Heart left ventricle (tissue), 13 donors: Measurements from ENCODE around the gene NUDT12.

Source experiments
- POLR2A ChIP-seq, 2 donors: fragments of 450-650 bp; IDR thresholded peaks; one replicate each; pipeline ENCODE4 v1.6.1; 2017; ENCODE audit warnings: antibody characterized with exemption in 2 of 2, mild to moderate bottlenecking in 2 of 2, moderate library complexity in 2 of 2
- TF ChIP-seq, protein P1 (sequence below), 12 donors: fragments of 200-600 bp; sonication (generic) in 4 of 12; IDR thresholded peaks; one replicate each; pipeline versions ENCODE4 v1.5.0 to v1.8.0; 2018 to 2022; ENCODE audit warnings: antibody characterized with exemption in 12 of 12, mild to moderate bottlenecking in 5 of 12
- donor health status: ischemic (EF 13 %, LVEDD 7.1; RV severe dilation, severe dysfunction).
- donor health status: DM: no; HTN: yes; CAD: no.
- donor health status: DM: no; HTN: no; CAD: no.
- donor health status: ischemic (EF 25% LVEDD 6.9; RV normal size, moderate dysfunction).
- donor health status: ischemic (EF 25% LVEDD 5.7; RV mildly dilated, moderate dysfunction).
- donor health status: ischemic (EF 35%, LVEDD 5.7; RV mildly dilated, moderate dysfunction).
- donor health status: nonischemic (EF 11% LVEDD 7.7; RV severe dilation, severe dysfunction).
- donor health status: DM: yes; HTN: yes; CAD: no.
- donor health status: PGD.
- donor health status: ischemic (EF 29% LVEDD 5.4; RV normal size, mild dysfunction).
- donor health status: nonischemic (EF 23%, LVEDD 6.1; RV moderate dilation, normal function).

DNA sequence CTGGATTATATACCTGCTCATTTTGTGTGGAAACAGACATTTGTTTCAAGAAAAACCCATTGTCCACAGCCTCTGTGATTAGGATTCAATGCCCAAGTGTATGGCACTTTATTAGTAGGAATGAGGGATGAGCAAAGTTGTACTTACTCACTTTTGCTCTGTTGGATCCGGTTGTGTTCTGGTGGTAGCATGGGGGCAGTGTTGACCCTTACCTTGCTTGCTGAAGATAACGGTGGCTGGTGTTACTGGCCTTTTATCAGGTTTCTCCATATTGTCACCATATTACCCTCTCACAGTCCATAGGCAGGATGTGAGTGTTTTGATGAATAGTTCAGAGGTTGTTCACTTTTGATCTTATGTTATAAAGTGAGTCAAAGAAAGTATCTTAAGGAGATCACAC lies 42.7 kb upstream of the NUDT12 start:
- TF ChIP-seq, protein P1, sequence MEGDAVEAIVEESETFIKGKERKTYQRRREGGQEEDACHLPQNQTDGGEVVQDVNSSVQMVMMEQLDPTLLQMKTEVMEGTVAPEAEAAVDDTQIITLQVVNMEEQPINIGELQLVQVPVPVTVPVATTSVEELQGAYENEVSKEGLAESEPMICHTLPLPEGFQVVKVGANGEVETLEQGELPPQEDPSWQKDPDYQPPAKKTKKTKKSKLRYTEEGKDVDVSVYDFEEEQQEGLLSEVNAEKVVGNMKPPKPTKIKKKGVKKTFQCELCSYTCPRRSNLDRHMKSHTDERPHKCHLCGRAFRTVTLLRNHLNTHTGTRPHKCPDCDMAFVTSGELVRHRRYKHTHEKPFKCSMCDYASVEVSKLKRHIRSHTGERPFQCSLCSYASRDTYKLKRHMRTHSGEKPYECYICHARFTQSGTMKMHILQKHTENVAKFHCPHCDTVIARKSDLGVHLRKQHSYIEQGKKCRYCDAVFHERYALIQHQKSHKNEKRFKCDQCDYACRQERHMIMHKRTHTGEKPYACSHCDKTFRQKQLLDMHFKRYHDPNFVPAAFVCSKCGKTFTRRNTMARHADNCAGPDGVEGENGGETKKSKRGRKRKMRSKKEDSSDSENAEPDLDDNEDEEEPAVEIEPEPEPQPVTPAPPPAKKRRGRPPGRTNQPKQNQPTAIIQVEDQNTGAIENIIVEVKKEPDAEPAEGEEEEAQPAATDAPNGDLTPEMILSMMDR (IDR thresholded peaks at IDR 0.05) = no peak
- TF ChIP-seq POLR2A (IDR thresholded peaks at IDR 0.05) = no peak
